Stimulated activated CD8-positive, alpha-beta memory T cell treated with anti-CD3 and anti-CD28 coated beads, Interleukin-4, amount 100 ng/mL, for 48 hours (primary cell): ENCODE data around the gene B4GALT2.

Source experiments
- DNase-seq: peaks from one replicate; pipeline ENCODE4 v3.0.0-alpha.2; 2020

B4GALT2 gene

GRCh38 chr1:43985984-43986595, 7.1 kb downstream of the B4GALT2 start:
- DNase-seq: no peak

- DNase-seq: no peak
These were observed 7.7 kb downstream of the B4GALT2 start for GRCh38 chr1:43986712-43987111.

GRCh38 chr1:43987159-43987902, 8.3 kb downstream of the B4GALT2 start:
- DNase-seq: no peak

- DNase-seq: no peak
These were observed 11.5 kb downstream of the B4GALT2 start for GRCh38 chr1:43990271-43991199.

- DNase-seq: no peak
These were observed 12.1 kb downstream of the B4GALT2 start for GRCh38 chr1:43991200-43991475.

GRCh38 chr1:43991476-43992231, 12.6 kb downstream of the B4GALT2 start, which contains the start of gene CCDC24:
Gene CCDC24, plus strand, starts transcription at chr1:43991599. Its CDS starts 280 bp downstream, at chr1:43991879.
- DNase-seq: peak; percentile 87

- no peak for DNase-seq
These were observed 13.4 kb downstream of the B4GALT2 start for GRCh38 chr1:43992232-43992995.

- DNase-seq: no peak
These were observed 14.3 kb downstream of the B4GALT2 start for GRCh38 chr1:43993206-43993914.

- DNase-seq: no peak
These were observed 15.1 kb downstream of the B4GALT2 start for GRCh38 chr1:43994071-43994470.

- DNase-seq: no peak
These were observed 16.1 kb downstream of the B4GALT2 start for GRCh38 chr1:43994794-43995790.

- no peak for DNase-seq
These were observed 17.1 kb downstream of the B4GALT2 start for GRCh38 chr1:43995984-43996732.

- DNase-seq: no peak
These were observed 17.7 kb downstream of the B4GALT2 start for GRCh38 chr1:43996733-43997115.

- no peak for DNase-seq
These were observed 18.4 kb downstream of the B4GALT2 start for GRCh38 chr1:43997295-43997999.

- no peak for DNase-seq
These were observed 19.0 kb downstream of the B4GALT2 start for GRCh38 chr1:43998000-43998378.

- no peak for DNase-seq
These were observed 20.4 kb downstream of the B4GALT2 start for GRCh38 chr1:43999455-43999854.

- DNase-seq: no peak
These were observed 21.2 kb downstream of the B4GALT2 start for GRCh38 chr1:44000122-44000665.

GRCh38 chr1:44002165-44002564, 23.2 kb downstream of the B4GALT2 start:
- DNase-seq: no peak

- no peak for DNase-seq
These were observed 23.7 kb downstream of the B4GALT2 start for GRCh38 chr1:44002606-44003157.
